Activated CD8-positive, alpha-beta memory T cell treated with anti-CD3 and anti-CD28 coated beads for 48 hours (primary cell): Measurements from ENCODE around the gene C1orf50.
"Not testable (repeated sequence)": the region's sequence is repeated elsewhere in the genome, so short reads cannot be mapped to it uniquely, and the experiment has no call there.

Experiments
- DNase-seq, 3 experiments: peaks; one replicate each; pipeline ENCODE4 v3.0.0-alpha.2; 2020; ENCODE audit warnings: low read depth in 2 of 3, low spot score in 2 of 3

C1orf50 gene

DNA sequence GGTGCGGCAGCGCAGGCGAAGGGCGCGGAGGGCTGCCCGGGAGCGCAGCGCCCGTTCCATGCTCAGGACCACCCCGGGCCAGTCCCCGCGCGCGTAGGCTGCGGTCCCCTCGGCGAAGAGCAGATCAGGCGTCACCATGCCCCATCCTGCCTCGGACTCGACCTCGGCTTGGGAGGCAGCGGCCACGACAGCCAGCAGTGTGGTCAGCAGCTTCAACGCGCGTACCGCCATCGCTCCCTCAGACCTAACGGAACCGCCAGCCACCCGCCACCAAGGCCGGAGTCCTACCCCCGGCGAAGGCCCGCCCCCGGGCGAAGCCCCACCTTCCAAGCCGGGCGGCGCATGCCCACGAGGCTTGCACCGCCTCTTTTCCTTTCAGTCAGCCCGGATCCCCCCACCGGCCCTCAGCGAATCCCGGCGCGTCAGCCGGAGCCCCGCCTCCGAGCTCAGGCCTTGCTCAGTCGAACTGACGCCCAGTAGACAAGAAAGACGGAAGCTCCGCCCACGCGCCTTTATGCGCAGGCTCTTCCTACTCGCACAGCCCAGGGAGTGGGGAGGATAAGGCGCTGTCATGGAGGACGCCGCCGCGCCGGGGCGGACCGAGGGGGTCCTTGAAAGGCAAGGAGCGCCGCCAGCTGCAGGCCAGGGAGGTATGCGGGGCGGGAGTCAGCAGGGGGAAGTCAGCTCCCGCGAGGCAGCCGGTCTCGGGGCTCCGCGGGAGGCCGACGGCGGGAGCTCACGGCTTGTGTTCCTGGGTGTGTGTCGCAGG, at the start of gene C1orf50, which contains the start of gene P3H1:
TSS of gene C1orf50 (plus strand) at position 509 of the 769 bp plus-strand sequence. CDS start at position 572, 63 bp downstream.
TSS of gene P3H1 (minus strand) at position 288 of the 769 bp plus-strand sequence. CDS start at position 231, 57 bp downstream.
- DNase-seq: peak; percentile 94 to 100 (median 96)

DNA sequence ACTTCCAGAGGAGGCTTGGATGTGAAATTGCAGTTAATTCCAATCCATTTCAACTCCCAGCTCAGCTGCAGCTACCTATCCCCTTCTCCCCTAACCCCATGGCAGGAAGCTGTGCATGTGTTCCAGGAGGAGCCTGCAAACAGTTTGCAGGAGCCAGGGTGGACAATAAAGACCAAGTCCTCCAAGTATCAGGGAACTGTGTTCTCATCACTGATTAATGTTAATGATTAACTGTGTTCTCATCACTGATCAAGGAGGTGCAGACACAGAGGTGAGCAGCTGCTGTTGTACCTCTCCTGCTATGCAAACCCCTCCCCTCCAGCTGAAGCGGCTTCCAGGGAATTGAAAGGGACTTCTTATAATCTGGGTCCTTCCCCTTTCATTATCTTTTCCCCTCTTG, 46.2 kb upstream of the C1orf50 start:
- DNase-seq: no peak

DNA sequence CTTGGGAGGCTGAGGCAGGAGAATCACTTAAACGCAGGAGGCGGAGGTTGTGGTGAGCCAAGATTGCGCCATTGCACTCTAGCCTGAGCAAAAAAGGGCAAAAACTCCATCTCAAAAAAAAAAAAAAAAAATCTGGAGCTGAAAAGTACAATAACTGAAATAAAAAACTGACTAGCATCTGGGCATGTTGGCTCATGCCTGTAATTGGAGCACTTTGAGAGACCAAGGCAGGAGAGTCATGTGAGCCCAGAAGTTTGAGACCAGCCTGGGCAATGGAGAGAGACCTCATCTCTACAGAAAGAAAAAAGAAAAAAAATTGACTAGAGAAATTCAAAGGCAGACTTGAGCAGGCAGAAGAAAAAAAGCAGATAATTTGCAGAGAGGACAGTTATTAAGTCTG, 45.1 kb upstream of the C1orf50 start:
- no peak for DNase-seq

DNA sequence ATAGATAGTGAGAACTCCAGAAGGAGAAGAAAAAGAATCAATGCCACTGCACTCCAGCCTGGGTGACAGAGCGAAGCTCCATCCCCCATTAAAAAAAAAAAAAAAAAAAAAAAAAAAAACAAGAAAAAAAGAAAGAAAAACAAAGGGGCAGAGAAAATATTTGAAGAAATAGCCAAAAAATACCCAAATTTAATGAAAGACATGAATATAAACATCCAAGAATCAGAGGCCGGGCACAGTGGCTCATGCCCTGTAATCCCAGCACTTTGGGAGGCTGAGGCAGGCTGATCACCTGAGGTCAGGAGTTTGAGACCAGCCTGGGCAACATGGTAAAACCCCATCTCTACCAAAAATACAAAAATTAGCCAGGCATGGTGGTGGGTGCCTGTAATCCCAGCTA, 44.6 kb upstream of the C1orf50 start:
- not testable (repeated sequence) for DNase-seq

DNA sequence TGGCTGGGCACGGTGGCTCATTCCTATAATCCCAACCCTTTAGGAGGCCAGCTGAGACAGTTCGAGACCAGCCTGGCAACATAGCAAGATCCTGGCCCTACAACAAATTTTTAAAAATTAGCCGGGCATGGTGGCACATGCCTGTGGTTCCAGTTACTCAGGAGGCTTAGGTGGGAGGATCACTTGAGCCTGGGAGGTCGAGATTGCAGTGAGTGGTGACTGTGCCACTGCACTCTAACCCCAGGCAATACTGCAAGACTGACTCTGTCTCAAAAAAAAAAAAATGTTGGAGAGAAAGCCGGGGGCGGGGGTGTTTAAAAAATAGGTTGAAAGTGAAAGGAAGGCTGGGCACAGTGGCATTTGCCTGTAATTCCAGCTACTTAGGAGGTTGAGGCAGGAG, 43.5 kb upstream of the C1orf50 start:
- no peak for DNase-seq

DNA sequence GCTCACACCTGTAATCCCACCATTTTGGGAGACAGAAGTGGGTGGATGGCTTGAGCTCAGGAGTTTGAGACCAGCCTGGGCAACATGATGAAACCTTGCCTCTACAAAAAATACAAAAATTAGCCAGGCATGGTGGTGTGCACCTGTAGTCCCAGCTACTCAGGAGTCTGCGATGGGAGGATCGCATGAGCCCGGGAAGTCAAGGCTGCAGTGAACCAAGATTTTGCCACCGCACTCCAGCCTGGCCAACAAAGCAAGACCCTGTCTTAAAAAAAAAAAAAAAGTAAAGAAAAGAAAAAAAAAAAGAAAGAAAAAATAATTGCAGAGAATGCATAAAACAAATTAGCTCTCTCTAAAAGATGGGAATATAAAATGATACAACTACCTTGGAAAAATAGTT, 41.2 kb upstream of the C1orf50 start:
- DNase-seq: not testable (repeated sequence)

DNA sequence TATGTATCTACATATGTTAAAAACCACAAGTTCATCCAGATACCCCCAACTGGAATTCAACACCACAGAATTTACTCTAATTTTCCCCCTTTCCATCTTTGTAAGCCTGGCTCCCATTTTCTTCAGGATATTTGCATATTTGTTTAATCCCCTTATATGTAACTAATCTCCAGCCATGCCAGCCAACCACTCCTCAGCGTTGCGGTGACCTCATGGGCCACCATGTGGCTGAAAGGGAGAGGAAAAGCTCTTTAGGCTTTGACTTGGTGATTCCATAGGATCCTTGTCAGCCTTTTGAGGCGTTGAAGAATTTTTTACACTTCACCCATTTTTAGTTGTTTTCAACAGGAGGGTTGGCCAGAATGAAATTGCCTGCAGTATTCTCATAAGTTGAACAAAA, 37.0 kb upstream of the C1orf50 start:
- no peak for DNase-seq

DNA sequence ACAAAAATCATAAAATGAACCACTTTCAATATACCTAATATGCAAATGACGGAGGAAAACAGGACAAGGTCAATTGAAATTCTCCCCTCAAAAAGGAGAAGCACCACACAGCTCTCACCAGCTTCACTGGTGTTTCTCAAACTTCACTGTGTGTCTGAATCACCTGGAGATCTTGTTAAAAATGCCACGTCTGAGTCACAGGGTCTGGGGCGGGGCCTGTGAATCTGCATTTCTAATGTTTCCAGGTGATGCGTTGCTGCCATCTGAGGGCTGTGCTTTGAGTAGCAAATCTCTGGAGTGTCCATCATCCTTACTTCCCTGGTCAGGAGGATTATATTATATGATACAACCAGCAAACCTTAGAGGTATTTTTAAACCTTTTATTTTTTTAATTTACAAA, 36.1 kb upstream of the C1orf50 start:
- DNase-seq: peak in 2 of 3 experiments; percentile 18 to 27

DNA sequence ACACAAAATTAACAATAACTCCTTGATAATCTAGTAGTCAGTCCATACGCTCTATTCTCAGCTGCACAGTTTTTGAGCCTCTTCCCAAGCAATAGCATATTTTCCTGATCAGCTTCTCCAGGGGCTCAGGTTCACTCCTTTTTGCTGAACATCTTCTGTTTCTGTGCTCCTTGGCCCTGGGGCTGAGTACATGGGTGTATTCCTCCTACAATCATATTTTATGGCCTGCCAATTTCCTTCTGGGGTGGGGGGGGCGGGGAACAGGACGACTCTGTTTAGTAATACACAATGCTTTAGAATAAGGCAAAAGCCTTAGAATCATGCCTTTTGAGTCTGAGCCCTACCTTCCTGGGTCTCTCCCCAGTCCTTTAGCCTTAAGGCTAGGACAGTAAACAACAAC, 35.5 kb upstream of the C1orf50 start:
- no peak for DNase-seq

DNA sequence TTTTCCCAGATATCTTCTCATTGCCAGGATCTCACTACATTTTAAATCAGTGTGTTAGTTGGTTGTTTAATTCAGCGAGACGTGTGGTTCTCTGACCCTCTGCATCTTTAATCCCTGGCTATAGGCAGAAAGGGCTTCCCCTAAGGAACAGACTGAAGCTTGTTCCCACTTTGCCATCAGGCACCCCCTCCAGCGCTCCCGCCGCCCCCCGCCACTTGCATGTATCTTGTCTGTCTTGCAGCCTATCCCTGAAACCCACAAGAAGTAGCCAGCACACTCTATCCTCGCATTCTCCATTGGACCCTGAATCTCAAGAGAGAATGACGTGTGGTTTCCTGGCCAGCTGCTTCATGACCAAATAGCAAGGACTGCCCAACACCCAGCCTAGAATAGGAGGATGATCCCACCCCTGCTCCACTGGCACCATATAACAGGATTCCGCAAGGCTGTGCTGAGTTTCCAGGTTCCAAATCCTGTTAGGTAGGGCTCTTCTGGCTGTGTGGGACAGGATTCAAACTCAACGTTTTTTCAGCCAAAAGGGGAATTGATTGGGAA, 34.8 kb upstream of the C1orf50 start:
- no peak for DNase-seq

DNA sequence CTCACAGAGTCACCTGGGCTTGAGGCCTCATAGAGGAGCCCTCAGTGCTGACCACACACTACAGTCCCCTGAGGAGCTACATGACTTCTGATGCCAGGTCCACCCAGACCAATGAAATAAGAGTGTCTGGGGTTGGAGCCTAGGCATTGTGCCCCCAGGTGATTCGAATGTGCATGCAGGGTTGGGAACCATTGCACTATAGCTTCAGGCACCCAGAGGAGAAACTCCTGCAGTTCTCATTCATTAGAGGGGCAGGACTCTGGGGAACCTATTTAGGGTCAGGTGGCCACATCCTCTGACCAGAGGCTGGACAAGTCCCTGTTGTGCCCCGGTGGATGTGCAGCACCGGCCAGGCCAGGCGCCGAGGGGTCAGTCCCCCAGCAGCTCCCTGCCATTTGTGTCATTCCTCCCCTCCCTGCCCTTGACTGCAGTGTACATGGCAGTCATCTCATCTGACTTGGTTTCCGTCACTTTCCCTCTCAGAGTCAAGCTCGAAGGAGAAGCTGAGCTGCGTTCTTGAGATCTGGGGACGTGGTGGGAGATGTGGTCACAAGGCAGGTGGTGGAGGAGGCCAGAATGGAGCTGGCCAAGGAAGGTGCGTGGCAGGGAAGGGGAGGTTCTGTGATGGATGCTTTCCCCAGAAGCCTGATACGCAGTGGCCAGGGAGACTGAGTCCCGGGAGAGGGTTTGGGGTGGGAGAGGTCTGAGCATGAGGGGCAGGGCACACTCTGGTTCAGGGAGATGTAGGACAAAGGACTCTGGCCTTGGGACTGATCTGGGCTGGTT, 33.4 kb upstream of the C1orf50 start:
- DNase-seq: no peak

DNA sequence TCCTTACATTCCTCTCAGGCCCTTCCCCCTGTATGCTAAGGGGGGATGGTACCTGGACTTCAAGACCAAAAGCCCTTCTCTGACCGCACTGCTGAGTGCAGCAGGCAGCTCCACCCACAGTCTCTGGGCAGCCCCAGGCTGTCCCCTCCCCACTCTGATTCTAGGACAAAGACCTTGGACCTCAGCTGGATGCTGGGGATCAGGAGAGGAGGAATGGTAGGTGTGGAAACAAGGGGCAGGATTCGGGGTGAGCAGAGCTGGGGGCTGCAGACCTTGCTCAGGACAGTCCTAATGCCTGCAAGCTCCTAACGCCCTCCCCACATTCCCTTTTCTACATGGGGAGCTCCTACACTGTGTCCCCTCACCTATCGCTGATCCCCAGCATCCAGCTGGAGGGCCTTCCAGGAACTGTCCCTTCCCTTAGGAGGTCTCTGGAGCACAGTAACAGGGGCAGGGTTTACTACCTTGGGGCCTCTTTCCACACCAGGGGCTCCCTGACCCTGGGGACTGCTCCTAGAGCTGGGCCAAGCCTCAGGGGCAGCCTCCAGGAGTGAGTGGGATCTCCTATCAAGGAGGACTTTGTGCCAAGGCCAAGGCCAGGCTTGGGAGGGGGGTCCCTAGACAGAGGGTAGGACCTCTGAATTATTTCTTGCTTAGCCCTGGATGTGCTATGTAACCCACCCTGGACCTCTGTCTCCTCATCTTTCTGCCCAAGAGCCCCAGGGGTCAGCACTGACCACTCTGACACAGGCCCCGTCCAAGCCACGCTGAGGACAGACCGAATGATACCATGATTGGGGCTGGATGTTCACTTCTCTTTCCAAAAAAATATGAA, 32.6 kb upstream of the C1orf50 start:
- no peak for DNase-seq

DNA sequence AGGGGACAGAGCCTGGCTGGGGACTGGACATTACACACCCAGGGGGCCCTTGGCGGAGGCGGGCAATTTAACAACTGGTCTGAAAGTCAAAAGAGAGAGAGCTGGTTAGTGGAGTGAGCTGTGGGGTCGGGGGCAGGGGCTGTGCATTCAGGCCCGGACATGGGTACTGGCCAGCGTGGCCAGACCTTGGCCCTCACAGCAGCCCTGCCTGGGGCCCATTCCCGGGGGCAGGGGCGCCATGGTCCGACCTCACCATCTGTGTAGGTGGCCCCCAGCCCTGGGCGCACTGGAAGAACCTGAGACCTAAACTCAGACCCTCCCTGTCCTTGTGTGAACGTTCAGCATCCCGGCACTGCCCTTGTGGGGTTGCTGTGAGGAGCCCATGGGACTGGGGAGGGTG, 32.0 kb upstream of the C1orf50 start:
- no peak for DNase-seq

DNA sequence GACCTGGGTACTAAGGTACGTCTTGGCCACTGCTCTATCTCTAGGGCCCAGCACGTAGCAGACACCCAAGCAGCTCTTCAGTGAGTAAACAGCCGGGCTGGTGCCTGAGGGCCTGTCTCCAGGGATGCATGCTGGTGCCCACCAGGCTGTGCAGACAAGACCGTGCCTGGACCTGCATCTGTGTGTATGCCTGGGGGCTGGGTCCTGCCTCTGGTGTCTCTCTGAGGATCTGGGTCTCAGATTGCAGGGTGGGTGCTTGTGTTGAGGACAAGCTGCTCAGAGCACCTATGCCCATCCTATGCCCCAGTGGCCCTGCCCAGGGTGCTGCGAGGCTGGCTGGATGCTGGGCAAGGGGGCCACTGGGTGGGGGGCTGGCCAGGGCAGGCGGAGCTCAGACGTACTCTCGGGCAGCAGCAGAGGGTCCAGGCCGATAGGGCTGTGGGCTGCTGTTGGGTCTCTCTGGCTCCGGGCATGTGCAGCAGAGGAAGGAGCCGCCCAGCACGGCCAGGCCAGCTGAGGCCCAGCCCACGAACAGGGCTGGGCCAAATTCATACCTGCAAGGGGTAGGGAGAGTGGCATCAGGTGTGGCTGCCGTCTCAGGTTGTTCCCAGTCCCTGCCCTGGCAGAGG, 31.5 kb upstream of the C1orf50 start:
- DNase-seq: no peak

DNA sequence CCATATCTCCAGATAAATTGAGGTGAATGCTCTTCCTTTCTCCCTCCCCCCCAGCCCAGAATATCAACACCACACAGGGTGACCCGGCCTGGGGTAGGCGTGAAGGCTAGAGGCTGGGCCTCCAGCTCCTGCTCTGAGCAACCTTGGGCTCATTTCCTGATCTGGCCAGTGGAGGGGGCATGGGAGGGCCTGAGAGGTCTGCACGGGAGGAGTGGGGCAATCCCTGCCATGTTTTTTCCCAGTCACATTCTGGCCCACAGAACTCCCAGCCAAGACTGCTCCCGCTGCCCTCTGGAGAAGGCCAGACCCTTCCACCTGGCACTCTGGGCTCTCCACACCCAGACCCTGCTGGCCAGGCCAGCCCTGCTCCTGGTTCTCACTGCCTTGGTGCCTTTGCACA, 30.9 kb upstream of the C1orf50 start:
- DNase-seq: no peak

DNA sequence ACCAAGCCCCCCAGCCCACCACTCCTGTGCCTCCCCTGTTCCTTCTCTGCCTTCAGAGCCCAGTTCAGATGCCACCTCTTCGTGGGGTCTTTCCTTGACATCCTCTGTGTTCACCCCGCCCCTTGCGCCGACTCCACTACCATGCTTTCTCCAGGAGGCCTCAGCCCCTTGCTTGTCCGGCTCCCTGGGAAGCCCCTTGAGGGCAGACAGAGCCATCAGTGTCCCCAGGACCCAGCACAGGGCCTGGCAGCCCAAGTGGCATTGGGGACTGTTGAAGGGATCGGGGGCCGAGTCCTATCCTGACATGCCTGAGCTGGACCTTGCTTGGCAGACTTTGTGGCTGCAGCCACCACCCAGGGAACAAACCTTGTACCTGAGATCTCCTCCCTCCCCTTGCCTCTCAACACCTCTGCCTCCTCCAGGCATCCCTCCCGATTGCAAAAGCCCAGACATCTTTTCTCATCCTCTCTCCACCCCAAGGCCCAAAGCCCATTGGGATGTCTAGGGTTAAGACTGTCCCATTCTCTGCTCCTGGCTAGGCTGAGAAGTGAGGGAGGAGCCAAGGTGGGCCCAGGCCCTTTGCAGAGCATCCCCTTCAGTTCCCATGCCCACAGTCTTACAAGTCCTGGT, 30.4 kb upstream of the C1orf50 start:
- no peak for DNase-seq

DNA sequence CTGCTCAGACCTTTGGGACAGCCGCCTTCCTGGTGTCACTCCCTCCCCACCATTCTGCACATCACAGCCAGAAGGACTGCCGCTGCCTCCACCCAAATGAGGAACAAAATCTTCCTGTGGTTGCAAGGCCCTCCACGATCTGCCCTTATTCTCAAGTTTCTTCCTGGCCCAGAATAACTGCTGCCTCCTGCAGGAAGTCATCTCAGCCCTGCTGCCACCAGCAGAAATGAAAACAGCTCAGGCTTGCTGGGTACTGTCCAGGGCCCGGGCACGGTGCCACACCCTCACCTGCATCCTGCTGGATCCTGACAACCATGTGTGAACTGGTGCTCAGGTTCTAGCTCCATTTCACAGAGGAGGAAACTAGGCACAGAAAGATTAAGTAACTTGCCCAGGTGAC, 29.8 kb upstream of the C1orf50 start:
- no peak for DNase-seq

DNA sequence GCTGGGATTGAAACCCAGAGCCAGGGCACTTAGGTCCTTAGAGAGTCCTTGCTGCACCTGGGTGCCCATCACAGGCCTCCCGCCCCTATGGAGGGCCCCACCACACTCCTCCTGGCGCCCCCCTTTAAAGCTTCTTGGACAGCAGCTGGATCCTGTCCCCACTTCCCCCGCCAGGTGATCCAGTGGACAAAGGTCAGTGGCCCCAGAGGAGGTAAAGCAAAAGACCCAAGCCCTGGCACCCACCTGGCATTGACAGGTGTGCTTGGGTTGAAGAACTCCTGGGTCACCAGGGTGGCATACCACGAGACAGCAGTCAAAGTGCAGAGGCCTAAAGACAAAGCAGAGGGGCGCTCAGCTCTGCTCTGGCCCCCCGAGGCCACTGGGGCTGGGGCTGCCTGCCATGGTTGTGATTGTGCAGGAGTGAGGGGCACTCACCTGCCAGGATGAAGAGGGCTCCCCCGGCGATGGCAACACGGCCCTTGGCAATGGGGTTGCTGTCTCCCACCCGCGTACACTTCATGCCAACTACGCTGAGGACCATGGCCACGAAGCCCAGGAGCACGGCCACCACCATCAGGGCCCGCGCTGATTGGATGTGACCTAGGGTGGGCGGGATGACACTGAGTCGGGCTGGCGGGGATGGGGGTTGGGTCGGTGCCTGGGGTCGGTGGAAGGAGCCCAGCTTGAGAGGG, 28.9 kb upstream of the C1orf50 start:
- DNase-seq: no peak

DNA sequence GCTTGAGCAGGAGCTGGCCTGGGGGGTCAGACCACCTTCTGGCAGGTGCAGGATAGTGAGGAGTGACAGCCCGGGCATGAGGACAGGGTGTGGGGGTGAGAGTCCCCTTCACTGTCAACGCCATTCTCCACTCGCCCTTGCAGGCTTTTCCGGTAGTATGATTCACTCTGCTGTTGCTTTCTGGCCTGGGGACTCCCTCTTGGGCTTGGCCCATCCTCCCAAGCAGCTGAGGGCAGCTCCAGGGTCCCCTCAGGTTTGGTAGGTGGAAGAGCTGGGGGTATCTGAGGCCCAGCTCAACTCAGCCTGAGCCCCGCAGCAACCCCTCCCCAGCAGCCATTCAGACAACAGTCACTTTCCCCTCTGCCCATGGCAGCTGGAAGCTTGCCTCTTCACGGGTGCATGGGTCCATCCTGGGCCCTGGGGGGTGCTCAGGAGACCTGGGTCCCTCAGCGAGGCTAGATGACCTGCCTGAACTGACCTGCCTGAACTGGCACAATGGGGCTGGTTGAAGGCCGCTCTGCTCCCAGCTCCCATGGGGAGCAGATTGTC, 28.3 kb upstream of the C1orf50 start:
- DNase-seq: no peak
